ENCODE measurements around the gene NUBP1.
A peak's percentile ranks its signal among the peaks of the same experiment; 100 is the strongest.
"Not testable (repeated sequence)": the region's sequence is repeated elsewhere in the genome, so short reads cannot be mapped to it uniquely, and the experiment has no call there.

Gene NUBP1

DNA sequence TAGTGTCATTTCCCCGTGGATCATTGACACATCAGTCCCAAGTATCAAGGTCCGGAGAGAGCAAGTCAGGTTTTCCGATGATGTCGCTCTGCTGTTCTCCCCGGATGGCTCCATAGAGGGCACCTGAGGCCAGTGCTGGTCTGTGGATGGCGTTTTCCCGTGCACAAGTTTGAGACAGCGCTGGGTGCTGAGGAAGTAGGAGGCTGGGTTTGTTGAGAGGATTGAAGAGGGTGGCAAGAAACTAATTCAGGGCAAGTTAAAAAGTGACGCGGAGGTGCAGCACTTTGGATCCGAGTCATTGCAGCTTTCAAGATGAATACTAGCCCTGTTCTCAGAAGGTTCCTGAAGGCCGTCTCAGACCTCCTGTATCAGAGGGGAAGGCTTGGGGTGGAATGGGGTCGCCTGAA is 7.7 kb downstream of the NUBP1 start:
- no peak for DNase-seq (ENCODE audit: low read depth in 2 of 2)

DNA sequence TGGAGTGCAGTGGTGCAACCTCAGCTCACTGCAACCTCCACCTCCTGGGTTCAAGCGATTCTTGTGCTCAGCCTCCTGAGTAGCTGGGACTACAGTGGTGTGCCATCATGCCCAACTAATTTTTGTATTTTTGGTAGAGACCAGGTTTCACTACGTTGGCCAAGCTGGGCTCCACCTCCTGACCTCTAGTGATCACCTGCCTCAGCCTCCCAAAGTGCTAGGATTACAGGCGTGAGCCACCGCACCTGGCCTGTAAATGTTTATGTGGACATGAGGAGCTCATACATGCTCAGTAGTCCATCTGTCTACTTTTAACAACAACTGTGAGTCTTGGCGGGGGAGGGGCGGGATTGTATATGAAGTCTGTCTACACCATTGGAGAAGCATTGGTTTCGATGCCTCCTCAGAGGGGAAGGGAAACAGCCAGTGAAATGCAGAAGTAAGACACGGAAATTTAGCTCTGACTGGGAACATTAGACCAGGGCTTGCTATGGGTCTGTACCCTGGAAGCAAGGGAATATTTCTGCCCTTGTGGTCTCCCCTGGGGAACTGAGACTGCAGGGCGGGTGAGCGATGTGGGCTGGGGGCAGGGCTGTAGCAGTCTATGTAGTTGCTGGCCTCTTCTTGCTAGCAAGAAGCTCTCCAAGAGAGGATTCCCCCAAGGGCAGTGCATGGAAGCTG is 9.3 kb downstream of the NUBP1 start:
- no peak for DNase-seq (ENCODE audit: low read depth in 2 of 2)

DNA sequence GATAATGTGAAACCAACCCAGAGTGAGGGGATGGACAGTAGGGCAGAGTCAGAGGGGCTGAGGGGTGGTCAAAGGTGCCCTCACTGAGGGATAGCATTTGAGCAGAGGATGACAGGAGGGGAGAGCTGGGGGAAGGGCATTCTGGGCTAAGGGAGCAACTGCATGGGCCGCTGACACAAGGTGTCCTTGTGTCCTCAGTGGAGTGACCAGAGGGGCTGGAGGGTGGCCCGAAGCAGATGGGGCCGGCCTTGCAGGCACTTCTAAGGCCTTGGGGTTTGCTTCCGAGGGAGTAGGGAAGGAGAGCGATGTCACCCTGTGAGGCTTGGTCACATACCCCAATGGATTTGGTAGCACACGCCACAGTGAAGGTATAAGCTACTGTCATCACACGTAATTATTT is 10.0 kb downstream of the NUBP1 start:
- DNase-seq (ENCODE audit: low read depth in 2 of 2), result no peak

DNA sequence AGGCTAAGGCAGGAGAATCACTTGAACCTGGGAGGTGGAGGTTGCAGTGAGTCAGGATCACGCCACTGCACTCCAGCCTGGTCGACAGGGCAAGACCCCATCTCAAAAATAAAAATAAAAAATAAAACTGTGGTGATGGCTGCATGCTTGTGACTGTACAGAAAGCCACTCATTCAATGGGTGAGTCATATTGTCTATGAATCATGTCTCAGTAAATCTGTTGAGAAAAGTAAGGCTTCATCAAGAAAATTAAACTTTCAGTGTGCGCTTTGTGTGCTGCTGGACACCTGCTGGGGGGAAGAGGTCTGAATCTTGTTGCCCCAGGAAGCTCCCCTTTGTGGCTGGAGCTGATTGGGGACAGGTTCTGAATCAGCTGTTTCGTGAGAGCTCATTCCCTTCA is 11.3 kb downstream of the NUBP1 start:
- no peak for DNase-seq (ENCODE audit: low read depth in 2 of 2)

DNA sequence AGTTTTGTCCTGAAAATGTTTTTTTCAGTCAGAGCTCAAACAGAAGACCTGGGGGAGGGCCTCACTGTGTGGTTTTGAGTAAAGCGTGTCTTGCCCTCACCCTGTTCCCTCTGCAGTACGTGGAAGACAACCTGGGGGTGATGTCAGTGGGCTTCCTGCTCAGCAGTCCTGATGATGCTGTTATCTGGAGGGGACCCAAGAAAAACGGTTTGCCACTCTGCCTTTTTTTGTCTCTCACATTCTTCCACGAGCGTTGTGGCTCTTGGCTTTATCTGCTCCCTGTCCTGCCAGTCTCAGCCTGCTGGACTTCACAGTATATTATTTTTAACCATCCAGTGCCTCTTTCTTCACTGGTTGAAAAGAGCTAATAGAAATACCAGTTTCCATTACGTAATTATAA is 12.9 kb downstream of the NUBP1 start:
- DNase-seq (ENCODE audit: low read depth in 2 of 2), result no peak

DNA sequence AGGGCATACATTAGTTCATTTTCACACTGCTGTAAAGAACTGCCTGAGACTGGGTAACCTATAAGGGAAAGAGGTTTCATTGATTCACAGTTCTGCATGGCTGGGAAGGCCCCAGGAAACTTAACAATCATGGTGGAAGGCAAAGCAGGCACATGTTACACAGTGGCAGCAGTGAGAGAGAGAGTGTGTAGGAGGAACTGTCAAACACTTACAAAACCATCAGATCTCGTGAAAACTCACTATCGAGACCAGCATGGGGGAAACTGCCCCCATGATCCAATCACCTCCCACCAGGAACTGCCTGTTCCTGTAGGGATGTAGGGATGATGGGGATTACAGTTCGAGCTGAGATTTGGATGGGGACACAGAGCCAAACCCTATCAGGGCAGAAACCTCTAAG is 17.2 kb downstream of the NUBP1 start:
- no peak for DNase-seq (ENCODE audit: low read depth in 2 of 2)

DNA sequence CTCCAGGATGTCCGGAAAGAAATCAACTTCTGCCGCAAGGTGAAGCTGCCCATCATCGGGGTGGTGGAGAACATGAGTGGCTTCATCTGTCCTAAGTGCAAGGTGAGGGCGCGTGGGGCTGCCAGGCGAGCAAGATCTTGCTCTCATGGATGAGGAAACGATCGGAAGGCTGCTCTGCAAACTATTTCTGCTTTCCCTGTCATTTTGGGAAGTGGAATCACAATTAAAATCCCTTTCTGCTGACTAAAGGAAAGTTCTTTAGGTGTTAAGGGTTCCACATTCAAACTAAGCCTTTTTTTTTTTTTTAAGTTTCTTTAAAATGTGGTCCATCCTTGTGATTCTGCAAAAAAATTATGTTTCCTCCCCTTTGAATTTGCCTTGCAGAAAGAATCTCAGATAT is 17.7 kb downstream of the NUBP1 start:
- no peak for DNase-seq (ENCODE audit: low read depth in 2 of 2)

DNA sequence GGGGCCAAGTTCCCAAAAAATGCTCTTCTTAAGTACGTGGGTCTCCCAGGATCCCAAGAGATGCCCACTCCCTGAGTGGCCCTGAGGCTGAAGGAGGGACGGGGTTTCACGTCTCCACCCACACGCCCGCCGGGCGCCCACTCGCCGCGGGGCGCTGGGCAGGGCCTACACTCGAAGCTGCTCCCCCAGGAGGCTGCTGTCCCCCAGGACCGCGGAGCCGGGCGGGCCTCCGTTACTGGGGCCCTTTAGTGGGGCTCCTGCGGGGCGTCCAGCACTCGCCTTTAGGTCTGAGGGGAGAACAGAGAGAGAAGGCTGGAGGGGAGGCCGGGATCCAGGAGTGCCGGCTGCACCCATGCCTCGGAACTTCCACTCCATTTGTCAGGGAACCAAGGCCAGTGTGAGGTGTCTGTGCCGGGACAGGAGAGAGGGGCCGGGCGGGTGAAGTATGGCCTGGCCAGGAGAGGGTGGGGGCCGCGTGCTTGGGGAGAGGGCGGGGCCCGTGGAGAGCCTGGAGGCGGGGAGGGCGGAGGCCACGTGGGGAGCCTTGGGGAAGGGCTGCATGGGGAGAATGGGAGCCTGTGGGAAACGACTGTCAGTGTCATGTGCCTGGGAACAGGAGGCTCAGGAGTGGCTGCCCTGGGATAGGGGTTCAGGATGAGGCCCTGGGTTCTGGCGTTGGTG is 18.8 kb downstream of the NUBP1 start:
- no peak for DNase-seq (ENCODE audit: low read depth in 2 of 2)

DNA sequence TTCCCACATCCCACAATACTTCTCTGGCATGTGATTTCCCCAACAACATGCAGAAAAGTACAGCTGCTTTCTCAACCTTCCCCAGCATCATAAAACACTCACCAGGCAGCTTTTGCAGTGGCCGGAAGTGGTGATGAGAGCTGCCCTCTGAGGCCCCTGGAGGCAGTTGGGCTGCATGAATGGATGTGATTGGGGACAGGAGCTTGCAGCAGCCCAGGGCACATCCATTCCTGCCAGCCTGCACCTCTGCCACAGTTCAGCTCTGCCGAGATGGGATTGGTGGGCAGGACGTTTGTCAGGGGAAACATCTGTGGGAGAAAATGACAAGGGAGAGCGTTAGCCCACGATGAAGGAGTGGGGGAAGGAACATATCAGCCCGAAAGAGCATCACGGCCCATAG is 19.8 kb downstream of the NUBP1 start:
- DNase-seq (ENCODE audit: low read depth in 2 of 2), result no peak

DNA sequence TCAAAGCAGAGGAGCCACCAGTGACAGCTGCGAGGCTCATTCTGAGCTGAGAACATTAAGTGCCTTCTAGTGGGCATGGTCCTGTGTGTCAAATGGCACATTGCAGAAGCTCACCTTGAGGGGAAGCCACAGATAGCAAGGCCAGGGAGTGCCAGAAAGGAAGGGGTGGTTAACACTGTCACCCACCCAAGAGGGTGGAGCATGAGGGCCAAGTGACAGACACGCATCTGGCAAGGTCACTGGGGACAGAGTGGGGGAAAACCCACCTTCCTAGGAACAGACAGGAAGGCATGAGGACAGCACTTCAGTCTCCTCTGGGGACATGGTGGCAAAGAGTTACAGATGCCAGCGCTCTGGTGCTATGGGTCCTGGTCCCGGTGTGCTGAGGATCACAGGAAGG is 22.1 kb downstream of the NUBP1 start:
- peak in 1 of 2 donors; percentile 4 for DNase-seq (ENCODE audit: low read depth in 2 of 2)

DNA sequence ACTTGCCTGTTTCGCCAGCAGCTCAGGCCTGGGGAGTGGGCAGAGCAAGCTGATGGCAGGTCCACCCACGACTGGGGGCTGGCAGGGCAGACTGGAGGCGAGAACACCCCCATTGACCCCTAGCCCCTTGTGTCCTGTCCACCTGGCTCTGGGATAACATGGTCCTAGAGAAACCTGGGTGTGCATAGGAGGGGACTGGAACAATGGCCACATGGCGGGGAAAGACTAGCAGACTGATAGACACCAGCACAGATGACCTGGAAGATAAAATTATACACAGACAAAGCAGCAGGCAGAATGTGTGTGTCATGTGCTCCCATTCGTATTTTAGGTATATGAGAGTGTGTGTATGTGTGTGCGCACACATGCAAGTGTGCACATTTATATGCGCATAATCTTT is 23.5 kb downstream of the NUBP1 start:
- DNase-seq (ENCODE audit: low read depth in 2 of 2), result no peak

DNA sequence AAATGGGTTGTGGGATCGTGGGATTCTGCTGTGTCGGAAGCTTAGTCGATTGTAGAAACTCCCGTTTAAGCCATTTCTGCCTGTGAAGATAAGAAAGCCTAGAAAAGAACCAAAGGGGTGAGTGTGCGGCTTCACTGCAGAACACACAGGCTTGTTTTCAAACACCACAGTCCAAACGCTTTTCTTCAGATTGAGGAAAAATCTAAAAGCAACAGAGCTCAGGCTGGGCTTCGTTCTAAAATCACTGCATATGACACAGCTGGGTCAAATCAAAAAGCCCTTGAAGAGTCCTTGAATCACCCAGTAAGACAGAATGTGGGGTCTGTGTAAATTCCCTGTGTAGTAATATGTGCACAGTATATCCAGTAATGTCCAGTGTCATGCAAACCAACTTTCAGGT is 25.7 kb downstream of the NUBP1 start:
- no peak for DNase-seq (ENCODE audit: low read depth in 2 of 2)

DNA sequence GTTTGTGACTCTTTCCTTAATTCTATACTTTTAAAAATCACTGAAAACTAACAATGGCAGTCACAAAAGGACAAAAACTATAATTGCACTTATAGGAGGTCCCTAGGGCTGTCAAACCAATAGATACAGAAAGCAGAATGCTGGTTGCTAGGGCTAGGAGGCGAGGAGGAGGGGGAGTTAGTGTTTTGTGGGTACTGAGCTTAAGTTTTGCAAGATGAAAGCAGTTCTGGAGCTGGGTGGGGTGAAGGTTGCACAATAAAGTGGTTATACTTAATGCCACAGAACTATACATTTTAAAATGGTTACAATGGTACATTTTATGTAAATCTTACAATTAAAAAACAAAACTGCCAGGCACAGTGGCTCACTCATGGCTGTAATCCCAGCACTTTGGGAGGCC is 27.3 kb downstream of the NUBP1 start:
- DNase-seq (ENCODE audit: low read depth in 2 of 2), result no peak

DNA sequence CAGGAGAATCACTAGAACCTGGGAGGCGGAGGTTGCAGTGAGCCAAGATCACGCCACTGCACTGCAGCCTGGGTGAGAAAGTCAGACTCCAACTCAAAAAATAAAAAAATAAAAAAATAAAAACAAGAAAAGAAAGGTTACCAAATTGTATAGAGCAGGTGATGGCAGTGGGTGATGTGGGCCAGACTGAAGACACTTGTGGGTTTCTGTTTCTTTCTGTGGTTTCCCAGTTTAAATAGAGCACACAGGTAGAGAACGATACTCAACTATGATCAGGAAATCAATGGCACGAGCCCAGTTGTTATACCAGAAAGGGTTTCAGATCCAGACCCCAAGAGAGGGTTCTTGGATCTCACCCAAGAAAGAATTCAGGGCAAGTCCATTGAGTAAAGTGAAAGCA is 32.6 kb downstream of the NUBP1 start:
- no peak for DNase-seq (ENCODE audit: low read depth in 2 of 2)

DNA sequence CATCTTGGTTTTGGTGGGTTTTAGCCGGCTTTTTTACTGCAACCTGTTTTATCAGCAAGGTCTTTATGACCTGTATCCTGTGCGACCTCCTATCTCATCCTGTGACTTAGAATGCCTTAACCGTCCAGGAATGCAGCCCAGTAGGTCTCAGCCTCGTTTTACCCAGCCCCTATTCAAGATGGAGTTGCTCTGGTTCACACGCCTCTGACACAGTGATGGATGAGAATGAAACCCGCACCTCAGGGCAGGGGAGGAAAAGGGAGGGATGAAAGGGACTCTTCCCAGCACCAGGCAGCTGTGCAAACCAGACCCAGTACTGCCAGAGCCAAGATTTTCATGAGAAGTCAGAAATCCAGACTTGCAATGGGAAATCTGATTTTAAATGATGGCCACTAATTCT is 33.3 kb downstream of the NUBP1 start:
- DNase-seq (ENCODE audit: low read depth in 2 of 2), result not testable (repeated sequence)

DNA sequence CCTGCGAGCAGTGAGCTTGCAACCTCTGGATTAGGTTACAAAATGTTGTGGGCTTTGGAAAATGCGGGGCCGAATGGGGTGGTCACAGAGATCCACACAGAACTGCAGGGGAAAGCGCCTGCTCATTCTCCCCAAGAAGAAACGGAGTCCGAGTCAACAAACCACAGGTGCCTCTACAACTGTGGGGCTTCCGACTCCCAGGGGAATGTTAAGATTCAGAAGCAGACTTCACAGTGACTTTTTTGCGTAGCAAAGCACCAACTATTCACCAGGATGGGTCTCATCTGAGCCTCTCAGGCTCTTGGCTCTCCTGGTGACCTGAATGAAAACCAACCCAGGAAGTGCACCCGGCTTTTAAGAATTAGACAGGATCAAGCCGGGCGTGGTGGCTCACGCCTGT is 33.7 kb downstream of the NUBP1 start:
- no peak for DNase-seq (ENCODE audit: low read depth in 2 of 2)

DNA sequence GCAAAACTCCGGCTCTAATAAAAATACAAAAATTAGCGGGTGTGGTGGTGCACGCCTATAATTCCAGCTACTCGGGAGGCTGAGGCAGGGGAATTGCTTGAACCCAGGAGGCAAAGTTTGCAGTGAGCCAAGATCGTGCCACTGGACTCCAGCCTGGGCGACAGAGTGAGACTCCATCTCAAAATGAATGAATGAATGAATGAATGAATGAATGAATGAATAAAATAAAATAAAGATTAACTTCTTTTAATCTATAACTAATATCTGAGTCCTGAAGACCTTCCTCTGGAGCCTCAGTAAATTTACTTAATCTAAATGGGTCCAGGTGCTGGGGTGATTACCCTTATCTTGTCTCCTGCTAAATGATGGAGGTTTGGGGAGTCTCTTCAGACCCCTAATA is 36.3 kb downstream of the NUBP1 start:
- not testable (repeated sequence) for DNase-seq (ENCODE audit: low read depth in 2 of 2)

DNA sequence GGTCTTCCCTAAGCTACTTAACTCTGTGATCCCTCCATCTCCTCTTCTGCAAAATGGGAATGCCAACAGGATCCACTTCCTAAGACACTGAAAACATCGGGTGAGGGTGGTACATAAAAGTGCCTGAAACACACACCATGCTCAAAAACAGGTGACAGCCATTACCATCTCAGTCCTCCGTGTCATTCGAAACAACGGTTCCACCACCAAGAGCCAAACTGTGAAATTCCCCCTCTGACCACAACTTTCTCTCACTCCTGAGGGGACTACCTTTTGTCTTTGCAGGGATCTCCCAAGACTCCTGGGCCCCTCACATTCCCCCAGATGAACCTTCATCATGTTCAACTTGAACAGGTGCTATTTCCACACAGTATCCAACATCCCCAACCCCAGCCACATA is 37.0 kb downstream of the NUBP1 start:
- no peak for DNase-seq (ENCODE audit: low read depth in 2 of 2)

DNA sequence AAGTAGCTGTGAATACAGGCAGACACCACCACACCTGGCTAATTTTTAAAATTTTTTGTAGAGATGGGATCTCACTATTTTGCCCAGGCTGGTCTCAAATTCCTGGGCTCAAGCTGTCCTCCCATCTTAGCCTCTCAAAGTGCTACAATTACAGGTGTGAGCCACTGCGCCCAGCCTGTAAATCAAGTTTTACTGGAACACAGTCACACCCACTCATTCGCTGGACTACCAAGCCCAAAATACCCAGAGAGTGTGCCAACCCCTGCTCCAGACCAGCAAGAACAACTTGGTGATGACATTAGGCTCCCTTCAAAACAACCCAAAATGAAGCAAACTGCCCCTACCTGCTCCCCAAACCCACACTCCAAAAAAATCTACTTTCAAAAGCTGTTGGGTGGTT is 39.0 kb downstream of the NUBP1 start:
- DNase-seq (ENCODE audit: low read depth in 2 of 2), result no peak

DNA sequence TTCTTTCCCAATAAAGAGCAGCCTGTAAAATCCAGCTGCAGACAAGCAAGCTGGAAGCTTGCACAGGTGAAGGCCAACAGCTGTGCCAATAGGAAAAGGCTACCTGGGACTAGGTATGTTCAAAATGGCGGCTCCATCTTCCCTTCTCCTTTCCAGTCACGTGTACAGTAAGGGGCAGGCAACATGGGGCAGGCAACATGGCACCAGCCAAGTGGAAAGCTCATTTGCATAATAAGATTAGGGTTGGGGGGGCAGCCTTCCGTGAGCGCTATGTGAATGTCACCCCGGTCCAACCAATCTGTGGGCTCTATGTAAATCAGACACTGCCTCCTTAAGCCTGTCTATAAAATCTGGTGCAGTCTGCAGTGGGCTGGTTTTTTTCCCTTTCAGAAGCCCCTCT is 43.7 kb downstream of the NUBP1 start:
- DNase-seq (ENCODE audit: low read depth in 2 of 2), result no peak

DNA sequence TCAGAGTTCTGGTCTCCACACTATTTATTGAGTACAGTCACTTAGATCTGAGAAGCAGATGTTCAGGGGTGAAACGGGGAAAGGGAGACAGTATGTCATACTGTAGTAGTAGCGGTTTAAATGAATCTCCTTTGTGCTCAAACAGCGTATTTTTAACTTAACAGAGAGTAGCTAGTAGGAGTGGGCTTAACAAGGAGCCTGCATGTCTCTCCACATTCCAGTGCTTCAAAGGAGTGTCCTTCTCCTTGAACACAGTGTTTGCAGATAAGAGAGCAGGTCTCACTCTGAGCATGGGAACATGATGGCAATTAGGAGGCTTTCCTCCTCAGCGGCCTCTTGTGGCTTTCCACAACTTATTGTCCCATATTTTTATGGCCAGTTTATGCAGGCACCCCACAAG is 45.0 kb downstream of the NUBP1 start:
- DNase-seq (ENCODE audit: low read depth in 2 of 2), result not testable (repeated sequence)

DNA sequence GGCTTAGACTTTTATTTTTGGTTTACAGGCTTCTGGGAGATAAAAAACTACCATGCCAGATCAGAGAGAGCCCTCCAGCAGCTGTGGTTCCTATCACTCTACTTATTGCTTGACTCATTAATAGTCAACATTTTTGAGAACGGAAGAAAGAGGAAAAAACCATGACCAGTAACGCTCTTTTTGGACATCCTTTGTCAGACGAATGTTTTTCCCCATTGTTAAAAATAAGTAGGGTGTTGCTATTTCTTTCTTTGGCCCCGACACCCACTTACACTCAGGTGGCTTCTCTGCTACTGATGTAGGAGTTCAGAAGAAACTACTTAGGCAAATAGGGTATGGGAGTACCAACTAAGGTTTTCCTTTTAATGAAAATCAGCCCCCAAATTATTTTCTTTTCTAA is 47.4 kb downstream of the NUBP1 start:
- DNase-seq (ENCODE audit: low read depth in 2 of 2), result no peak

DNA sequence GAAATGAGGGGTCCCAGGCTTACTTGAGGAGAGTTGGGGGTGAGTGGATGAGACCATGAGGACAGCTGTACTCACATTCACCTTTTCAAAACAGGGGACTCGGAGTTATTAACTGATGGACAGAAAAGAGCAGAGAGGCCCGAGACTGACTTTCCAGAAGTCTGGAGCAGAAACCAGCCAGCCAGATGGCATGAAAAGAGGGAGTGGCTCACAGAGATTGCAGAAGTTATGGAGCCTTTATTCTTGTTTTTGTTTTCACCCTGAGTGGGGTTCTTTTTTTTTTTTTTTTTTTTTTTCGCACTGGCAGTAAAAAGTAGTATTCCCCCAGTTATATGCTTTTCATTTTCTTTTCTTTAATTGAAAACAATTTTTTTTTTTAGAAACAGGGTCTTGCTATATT is 56.1 kb downstream of the NUBP1 start:
- no peak for DNase-seq (ENCODE audit: low read depth in 2 of 2)

DNA sequence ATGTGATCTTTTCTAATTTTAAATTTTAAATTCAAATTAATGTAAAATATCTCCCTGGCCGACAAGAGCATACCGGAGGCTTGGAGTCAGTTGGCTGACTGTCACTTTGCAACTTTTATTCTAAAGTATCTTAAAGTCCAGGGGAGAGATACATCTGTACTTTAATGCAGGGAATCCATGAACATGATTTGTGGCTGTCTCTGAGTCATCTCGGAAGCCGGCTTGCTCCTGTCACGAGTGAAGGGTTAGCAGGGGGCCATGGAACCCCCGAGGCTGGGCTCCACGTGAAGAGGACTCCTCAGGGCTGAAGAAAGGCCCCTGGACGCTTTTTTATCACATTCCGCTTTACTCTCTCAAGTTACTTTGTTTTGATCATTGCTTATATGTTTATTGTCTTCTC is 61.7 kb downstream of the NUBP1 start:
- DNase-seq (ENCODE audit: low read depth in 2 of 2), result no peak

Measured in stimulated activated CD8-positive, alpha-beta memory T cell treated with anti-CD3 and anti-CD28 coated beads, Interleukin-15, amount 100 ng/mL, for 4 hours (primary cell).